ENCODE measurements around the gene SPEN.
A peak's percentile ranks its signal among the peaks of the same experiment; 100 is the strongest.
"Not testable (repeated sequence)": the region's sequence is repeated elsewhere in the genome, so short reads cannot be mapped to it uniquely, and the experiment has no call there.

SPEN gene

DNA sequence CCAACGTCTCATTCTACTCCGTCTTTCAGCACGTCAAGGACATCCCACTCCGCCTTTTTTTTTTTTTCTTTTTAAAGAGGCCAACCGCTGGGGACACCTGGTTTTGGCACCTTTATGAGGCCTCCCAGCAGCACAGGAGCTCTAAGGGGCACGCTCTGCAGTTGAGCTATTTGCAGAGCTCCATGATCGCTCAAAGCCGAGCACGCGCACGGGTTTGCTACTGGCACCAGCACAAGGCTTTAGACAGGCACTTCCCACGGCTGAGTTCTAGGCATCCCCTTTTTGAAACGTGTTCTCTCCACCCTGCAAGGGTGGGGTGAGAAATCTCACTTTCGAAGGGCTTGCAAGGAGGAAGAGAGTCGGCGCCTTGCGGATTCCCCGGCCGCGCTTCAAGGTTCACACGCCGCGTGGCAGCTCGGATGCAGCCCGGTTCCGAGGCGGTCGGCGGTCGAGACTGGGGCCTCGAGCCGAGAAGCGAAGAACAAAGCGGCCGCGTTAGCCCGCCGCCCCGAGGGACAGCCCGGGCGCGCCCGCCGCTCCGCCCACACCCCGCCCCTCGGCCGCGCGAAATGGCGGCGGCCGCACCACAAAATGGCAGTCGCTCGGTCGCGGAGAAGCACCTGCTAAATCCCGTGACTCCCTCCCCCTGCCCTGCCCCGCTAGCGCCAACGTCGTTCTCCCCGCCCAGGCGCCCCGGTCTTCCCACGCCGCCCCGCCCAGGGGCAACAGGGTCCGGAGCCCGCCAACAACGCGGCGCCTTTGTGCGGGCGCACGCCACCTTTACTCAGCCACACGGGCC is 12.9 kb upstream of the SPEN start:
- DNase-seq (ENCODE audit: low read depth), result peak; percentile 85

DNA sequence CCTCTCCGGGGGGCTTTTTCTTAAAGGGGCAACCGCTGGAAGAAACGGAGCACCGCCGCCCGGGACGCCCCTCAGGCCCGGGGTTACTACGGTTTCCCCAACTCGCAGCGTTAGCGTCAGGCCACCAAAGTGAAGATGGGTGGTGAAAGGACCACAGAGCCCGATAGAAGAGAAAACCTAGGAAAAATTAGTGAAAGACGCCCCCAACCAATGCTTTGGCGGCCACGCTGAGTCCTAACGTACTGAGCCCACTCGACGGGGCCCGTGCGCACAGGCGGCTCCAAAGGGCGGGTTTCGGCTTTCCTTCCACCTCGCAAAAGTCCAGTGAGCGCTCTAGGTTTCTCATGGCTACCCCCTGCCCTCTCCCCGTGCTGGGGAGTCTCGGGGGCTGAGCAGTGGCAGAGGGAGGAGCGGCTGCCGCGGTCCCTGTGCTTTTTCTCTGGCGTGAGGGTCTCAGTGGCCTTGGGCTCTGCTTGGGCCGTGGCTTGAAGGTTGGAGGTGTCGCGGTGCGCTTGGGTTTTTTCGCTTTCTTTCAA is 12.2 kb upstream of the SPEN start:
- DNase-seq (ENCODE audit: low read depth), result no peak

DNA sequence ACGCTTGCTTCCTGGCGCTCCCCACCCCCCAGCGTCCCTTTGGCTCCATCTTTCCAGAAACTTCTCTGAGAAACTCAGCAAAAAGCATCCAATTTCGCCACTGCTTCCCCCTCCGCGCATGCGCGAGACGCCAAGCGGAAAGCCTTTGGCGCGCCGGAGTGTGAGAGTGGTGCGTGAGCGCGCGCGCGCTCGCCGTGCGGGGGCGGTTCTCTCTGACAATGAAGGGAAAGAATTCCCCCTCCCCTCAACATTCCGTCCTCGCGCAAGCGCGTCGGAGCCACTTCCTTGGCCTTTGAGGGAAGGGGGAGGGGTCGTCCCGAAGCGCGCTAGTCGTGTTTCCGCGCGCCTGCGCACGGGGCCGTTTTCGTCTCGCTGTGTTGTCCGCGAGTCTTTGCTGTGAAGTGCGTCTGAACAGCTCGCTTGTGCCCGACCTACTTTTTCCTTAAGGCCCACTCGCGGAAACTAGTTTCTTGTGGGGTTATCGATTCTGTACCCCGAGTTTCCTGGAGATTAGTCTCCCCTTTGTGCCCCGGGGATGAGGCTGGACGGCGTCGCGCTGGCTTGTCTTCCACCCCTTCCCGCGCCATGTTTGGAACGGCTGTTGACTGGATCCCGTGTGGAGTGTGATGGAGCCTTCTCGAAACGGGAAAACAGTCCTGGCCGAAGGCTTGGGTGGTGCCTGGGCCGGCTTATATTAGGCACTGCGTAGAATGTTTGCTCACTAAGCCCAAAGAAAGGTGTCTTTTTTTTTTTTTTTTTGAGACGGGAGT is 11.6 kb upstream of the SPEN start:
- DNase-seq (ENCODE audit: low read depth), result peak; percentile 99

DNA sequence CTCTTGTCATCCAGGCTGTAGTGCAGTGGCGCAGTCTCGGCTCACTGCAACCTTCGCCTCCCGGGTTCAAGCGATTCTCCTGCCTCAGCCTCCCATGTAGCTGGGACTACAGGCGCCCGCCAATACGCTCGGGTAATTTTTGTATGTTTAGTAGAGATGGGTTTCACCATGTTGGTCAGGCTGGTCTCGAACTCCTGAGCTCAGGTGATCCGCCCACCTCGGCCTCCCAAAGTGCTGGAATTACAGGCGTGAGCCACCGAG is 11.1 kb upstream of the SPEN start:
- DNase-seq (ENCODE audit: low read depth), result not testable (repeated sequence)

DNA sequence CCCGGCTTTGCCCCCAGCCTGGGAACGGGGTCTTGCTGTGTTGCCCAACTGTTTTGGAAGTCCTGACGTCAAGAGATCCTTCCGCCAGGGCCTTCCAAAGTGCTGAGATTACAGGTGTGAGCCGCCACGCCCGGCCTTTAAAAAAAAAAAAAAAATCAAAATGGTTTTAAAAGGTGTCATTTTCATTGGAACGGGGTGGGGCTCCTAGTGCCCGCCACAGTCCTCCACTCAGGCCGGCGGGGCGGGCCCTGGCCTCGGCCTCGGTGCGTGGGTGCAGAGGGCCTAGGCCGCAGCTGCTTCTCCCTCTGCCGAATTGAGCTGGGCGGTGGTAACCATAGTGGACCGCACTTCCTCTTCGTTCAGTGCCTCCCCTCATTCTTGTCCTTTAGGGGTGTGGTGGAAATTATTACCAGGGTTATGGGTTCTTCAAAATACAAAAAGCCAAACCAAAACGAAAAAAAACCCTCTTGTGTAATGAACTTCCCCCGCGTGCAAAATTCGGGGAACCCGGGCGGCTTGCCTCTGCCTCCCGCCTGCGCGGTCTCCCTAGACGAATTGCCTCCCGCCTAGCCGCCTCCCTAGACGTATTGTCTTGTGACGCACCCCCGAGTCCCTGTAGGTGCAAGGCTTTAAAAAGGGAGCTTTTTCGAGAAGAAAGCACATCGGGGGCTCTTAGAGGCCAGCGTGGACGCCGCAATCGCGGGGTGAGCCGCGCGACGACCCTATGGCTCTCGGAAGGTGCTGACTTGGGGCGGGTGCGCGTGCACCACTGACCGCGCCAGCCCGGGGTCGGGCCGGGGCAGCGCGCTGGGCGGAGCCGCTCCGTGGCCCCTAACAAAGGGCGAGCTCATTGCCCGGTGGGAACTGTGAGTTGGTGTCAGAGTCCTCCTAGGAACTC is 10.5 kb upstream of the SPEN start:
- DNase-seq (ENCODE audit: low read depth), result peak; percentile 34

DNA sequence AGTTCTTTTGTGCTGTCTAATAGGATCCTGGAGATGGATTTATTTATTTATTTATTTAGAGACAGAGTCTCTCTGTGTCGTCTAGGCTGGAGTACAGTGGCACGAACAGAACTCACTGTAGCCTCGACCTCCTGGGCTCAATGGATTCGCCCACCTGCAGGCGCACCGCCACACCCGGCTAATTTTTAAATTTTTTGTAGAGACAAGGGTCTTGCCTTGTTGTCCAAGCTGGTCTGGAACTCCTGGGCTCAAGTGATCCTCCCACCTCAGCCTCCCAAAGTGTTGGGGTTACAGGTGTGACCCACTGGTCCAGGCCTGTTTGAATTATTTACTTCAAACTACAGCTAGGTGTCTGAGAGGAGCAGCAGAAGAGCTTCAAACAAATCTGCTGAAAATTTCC is 9.6 kb upstream of the SPEN start:
- no peak for DNase-seq (ENCODE audit: low read depth)

DNA sequence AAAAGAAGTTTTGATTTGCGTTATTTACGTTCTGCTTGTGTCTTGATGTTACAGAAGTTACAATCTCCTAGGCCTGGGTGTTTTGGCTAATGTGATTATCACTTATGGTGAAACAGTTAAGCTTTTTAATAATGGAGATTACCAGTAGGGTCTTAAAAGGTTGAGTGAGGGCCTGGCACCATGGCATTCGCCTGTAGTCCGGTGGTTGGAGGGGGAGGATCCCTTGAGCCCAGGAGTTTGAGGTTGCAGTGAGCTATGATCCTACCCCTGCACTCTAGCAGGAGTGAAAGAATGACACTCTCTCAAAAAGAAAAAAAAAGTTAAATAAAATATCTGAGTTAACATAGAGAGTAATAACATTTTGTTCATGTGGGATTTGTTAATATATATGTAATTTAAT is 8.8 kb upstream of the SPEN start:
- DNase-seq (ENCODE audit: low read depth), result no peak

DNA sequence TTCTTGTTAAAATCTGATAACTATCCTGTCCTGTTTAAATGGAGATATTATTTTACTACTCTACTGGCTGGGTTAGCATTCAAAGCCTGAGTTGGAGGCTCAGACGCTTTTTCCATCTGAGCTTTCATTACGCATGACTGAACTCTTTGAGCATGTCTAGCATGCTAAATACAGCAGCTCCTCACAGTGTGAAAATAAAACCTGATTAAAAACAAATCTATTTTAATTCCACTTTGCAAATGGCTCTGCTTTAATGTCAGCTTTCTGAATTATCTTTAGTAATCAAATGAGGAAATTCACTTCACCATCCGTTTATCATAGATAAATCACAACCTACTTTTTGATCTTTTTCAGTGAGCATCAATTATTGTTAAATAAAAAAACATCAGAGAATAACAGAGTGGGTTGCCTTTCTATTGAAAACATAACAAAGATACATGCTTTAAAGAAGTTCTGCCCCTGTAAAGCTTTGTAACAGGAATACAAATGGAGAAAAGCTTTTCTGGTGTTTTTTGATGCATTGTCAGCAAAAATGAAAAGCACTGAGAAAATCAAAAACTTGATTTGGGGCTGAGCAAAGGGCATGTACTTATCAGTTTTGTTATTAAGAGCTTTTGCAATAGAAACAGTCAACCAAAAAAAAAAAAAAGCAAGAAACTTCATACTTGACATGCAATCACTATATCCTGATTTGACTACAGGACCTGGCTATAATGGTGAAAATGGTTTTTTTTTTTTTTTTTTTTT is 3.5 kb upstream of the SPEN start:
- no peak for DNase-seq (ENCODE audit: low read depth)

DNA sequence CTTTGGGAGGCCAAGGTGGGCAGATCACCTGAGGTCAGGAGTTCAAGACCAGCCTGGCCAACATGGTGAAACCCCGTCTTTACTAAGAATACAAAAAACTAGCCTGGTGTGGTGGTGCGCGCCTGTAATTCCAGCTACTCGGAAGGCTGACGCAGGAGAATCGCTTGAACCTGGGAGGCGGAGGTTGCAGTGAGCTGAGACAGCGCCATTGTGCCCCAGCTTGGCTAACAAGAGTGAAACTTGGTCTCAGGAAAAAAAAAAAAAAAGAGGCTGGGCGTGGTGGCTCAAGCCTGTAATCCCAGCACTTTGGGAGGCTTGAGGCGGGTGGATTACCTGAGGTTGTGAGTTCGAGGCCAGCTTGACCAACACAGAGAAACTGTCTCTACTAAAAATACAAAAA is 1.5 kb upstream of the SPEN start:
- not testable (repeated sequence) for DNase-seq (ENCODE audit: low read depth)

DNA sequence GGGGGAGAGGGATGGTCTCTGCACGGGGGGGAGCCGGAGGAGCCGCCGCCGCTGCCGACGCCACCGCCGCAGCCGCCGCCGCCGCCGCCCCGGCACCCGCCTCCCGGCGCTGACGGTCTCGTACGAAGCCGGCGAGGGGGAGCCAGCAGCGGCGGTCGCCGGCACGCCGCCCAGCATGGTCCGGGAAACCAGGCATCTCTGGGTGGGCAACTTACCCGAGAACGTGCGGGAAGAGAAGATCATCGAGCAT is 311 bp downstream of the SPEN start:
- DNase-seq (ENCODE audit: low read depth), result no peak

DNA sequence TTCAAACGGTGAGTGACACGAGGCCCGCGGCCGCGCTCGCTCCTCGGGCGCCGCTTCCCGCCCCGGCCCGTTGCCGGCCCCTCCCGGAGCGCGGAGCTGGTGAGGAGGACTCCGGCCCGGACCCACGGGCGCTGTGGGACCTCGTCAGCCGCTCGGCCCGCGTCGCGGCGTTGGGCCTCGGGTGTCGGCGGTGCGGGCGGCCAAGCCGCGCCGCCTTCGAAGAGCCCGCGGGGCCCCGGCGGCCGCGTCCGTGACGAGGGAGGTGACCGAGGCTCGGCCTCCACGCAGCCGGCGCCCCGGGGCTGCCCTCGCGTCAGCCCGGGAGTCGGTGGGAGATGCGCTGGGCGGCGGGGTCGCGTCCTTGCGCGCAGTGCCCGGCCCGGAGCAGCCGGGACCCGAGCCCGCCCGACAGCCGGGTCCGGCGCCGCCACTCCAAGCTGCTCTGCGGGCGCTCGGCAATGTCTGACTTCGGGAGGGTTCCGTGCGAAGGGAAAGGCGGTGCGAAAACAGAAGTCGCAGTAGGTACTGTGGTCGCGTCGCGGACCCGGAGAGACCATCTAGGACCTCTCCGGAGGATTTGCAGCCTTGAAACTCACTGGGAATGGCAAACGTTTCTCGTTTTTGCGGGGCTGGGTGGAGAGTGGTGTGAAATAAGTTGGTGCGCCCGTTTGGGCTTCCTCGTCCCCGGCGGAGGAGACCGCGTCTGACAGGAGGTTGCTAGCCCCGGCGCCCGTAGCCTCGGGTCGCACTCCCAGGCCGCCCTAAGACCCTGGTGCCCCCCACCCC is 829 bp downstream of the SPEN start:
- peak; percentile 26 for DNase-seq (ENCODE audit: low read depth)

DNA sequence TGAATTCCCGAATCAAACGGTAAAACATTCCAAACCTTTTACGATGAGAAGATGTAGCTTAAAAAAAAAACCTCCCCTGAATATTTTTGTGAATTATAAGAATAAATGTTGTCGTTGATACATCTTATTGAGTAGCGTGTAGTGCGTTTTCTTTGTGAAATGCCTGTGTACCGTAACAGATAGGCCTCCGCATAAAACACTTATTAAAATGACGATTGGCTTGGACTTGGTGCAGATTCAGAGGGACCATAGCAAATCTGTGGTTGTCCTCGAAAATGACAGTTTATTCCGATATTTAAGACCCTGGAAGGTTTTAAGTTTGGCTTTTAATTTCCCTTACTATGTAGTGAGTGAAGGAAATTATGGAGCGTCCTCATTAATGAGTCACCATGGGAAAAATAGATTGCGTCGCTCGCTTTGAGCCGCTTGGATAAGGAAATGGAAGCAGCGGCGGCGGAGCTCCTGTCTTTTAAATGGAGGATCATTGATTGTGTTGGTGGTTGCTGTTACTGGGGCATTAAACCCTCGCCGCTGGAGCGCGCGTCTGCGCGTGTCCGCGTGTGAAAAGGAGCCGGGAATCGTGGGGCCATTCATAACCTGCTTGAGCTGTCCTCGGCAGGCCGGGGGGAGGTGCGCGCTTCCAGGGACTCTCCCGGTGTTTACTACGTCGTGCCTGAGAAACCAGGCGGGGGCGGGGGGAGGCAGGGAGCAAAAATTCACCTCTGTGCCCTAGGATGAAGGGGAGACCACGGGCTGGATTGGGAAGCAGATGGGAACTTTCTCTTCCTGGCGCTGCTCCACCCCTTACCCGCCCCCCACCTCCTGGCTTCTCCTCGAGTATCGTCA is 1.6 kb downstream of the SPEN start:
- DNase-seq (ENCODE audit: low read depth), result peak; percentile 56

DNA sequence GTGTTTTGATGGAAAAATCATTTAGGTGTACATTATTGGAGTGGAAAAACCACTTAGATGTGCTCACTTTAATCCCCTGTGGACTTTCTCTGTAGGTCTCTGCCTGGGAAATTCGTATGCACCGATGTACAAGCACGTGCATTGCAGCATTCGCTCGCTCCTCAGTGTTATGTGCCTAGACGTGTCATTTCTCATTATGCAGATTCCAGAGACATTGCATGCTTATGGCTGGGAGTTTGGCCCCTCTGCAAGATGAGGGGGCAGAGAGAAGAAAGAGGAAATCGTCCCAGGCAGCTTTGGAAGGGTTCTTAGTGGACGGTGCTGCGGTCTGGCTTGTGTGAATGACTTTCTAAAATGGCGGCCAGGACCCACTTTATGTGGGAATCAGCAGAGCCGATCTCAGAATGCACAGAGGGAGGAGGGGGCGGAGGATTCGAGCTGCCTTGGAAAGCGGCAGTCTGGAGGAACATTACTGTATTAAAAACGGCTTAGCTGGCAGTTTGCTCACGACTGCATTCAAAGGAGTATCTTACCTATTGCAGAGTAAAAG is 2.3 kb downstream of the SPEN start:
- DNase-seq (ENCODE audit: low read depth), result peak; percentile 38

DNA sequence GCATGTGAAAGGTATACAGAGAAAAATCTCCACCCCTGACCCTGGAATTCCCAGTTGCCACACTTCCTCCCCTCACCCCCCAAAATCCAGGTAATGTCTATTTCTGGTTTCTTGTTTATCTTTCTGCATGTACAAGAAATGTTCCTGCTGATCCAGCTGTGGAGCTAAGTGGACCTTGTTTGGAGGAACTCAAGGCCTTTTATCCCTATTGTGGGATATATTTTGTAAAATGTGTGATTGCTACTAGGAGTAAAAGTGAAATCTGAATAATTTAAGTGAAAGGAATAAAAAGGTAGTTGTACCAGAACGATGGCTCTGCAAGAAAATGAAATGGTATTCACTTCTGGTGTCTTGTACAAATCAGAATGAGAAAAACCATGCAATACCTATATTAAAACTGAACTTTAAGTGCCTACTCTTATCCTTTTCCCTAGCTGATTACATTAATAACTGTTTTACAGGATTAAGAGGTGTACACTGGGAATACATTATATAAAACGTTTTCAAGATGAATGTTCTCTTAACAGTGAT is 3.0 kb downstream of the SPEN start:
- DNase-seq (ENCODE audit: low read depth), result no peak

DNA sequence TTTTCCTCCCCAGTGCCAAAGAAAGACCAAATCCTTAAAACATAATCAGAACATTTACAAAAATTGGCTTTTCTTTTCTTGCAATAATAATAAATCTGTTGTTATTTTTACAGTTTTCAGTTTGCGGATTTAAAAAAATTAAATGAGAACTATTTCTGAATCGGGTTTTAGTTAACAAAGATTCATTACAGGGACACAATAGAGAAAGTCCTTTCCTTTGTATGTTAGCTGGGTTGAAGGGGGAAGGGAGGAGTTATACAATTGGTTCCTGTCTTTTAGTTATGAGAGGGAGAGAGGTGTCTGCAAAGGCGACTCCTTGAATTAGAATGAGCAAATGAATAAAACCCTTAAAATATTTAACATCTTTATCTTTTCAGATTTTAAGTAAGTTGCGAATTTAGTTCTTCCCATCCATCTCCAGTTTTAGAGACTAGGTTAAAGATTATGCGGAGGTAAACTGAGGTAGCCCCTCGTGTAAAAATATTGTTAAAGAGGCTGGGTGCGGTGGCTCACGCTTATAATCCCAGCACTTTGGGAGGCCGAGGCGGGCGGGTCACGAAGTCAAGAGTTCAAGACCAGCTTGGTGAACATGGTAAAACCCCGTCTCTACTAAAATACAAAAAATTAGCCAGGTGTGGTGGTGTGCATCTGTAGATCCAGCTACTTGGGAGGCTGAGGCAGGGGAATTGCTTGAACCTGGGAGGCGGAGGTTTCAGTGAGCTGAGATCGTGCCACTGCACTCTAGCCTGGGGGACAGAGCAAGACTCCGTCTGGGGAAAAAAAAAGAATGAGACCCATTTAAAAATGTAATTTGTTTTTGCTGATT is 3.9 kb downstream of the SPEN start:
- DNase-seq (ENCODE audit: low read depth), result no peak

DNA sequence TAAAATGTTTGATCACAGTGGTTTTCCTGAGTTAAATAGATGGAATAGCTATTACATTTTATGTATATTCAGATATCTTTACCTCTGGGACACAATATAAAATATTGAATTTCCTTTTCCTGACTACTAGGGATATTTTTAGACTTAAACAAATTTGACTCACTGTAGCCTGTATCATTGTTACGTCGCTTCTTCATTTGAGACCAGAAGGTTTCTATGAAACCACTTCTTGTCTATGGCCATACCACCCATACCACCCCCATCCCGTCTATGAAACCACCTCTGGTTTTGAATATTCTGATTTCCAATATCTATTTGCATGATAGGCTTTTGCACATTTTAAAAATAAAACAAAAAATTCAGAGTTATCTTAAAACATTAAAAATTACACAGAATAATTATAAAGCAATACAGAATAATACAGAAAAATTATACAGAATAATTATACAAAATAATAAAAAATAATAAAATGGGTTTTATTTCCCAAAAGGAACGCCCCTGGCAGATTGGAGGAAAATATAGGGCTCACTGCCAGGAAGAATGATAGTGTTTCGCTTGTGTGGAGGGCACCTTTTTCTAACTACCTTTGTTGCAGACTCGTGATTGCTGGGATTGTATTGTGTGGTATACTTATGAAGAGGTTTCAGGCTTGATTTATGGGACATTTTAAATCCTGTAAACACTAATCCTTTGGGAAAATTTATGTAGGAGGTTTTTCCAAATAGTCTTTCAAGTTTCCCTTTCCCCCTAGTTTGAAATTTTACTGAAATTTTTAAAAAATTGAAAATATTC is 4.7 kb downstream of the SPEN start:
- no peak for DNase-seq (ENCODE audit: low read depth)

DNA sequence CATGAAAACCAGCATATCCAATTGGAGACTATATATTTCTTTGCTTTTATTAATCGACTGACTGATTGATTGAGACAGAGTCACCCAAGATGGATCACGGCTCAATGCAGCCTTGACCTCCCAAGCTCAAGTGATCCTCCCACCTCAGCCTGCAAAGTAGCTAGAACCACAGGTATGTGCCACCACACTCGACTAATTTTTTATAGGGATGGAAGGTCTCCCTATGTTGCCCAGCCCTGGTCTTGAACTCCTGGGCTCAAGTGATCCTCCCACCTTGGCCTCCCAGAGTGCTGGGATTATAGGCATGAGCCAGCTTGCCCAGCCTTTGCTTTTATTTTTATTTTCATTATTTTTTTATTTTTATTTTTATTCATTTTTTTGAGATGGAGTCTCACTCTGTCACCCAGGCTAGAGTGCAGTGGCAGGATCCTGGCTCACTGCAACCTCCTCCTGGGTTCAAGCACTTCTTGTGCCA is 5.4 kb downstream of the SPEN start:
- no peak for DNase-seq (ENCODE audit: low read depth)

DNA sequence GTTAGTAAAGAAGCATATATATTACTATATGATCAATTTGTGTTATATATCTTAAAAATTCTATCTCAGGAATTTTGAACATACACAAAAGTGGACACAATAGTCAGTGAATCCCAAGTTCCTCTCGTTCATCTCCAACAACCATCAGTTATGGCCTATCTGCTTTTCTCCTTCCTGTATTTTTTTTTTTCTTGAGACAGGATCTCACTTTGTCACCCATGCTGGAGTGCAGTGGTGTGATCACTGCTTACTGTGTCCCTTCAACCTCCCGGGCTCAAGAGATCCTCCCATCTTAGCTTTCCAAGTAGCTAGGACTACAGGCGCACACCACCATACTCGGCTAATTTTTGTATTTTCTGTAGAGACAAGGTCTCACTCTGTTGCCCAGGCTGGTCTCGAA is 9.4 kb downstream of the SPEN start:
- no peak for DNase-seq (ENCODE audit: low read depth)

Measured in activated T-cell treated with anti-CD3 and anti-CD28 coated beads for 24 hours (primary cell).